Karpas-422 (cell line): ENCODE data around the gene DPP6. TPM values are rescaled to one million over a fixed set of nuclear protein-coding genes. Genes with fewer than 3 reads are reported as not detected.
"Not testable (repeated sequence)": the region's sequence is repeated elsewhere in the genome, so short reads cannot be mapped to it uniquely, and the experiment has no call there.

Source experiments
- DNase-seq: peaks from one replicate; pipeline ENCODE4 v3.0.0-alpha.2; 2015
- H2AFZ ChIP-seq: fragments of 200-600 bp; sonication (generic); 2 replicates; pipeline ENCODE4 v1.6.1; 2014; ENCODE audit warnings: antibody characterized with exemption, low read length, mixed read lengths
- H3K27ac ChIP-seq: fragments of 200-600 bp; sonication (generic); 2 replicates; pipeline ENCODE4 v1.5.1; 2014; ENCODE audit warnings: mild to moderate bottlenecking, low read length, moderate library complexity
- H3K27me3 ChIP-seq: fragments of 200-600 bp; sonication (generic); 2 replicates; pipeline ENCODE4 v1.6.1; 2014; ENCODE audit warnings: low read length, mixed read lengths
- H3K36me3 ChIP-seq: fragments of 200-600 bp; sonication (generic); 2 replicates; pipeline ENCODE4 v1.6.1; 2014; ENCODE audit warnings: low read length, mixed read lengths; ENCODE audit not compliant: insufficient read depth
- H3K4me1 ChIP-seq: fragments of 200-600 bp; sonication (generic); 2 replicates; pipeline ENCODE4 v1.6.1; 2014; ENCODE audit warnings: mild to moderate bottlenecking, low read length, mixed read lengths
- H3K4me2 ChIP-seq: fragments of 200-600 bp; sonication (generic); 2 replicates; pipeline ENCODE4 v1.6.1; 2014; ENCODE audit warnings: low read length, low read depth, mild to moderate bottlenecking; ENCODE audit not compliant: poor library complexity, severe bottlenecking
- H3K4me3 ChIP-seq: fragments of 200-600 bp; sonication (generic); 2 replicates; pipeline ENCODE4 v1.5.1; 2014; ENCODE audit warnings: mild to moderate bottlenecking, antibody characterized with exemption, low read length, mixed read lengths
- H3K79me2 ChIP-seq: fragments of 200-600 bp; sonication (generic); 2 replicates; pipeline ENCODE4 v1.6.1; 2014; ENCODE audit warnings: mild to moderate bottlenecking, low read length, mixed read lengths
- H3K9ac ChIP-seq: fragments of 200-600 bp; sonication (generic); 2 replicates; pipeline ENCODE4 v1.6.0; 2014; ENCODE audit warnings: low read length
- H3K9me2 ChIP-seq: fragments of 200-600 bp; sonication (generic), shearing (Covaris generic); replicated peaks from 2 replicates; pipeline ENCODE4 v1.6.0; 2014; ENCODE audit warnings: mild to moderate bottlenecking, low read length, moderate library complexity; ENCODE audit not compliant: insufficient read depth
- H3K9me3 ChIP-seq: fragments of 300-700, 200-600 bp; sonication (generic); 2 replicates; pipeline ENCODE4 v1.6.1; 2014; ENCODE audit warnings: low read length, mixed read lengths
- H4K20me1 ChIP-seq: fragments of 200-600 bp; sonication (generic); 2 replicates; pipeline ENCODE4 v1.6.1; 2014; ENCODE audit warnings: mild to moderate bottlenecking, antibody characterized with exemption, low read length, low read depth; ENCODE audit not compliant: insufficient read depth
- total RNA-seq: library from RNA; depleted of rRNA; stranded (reverse); fragments of >200 nt; shearing (Covaris generic); gene quantifications from 2 replicates; pipeline ENCODE4 v1.2.3, GENCODE V29; 2014; ENCODE audit warnings: low replicate concordance

Gene DPP6
- total RNA-seq, 1 experiment from 2014 or later = not detected

- peak overlapping the region; percentile 94 for H2AFZ ChIP-seq
- peaks cover 15% of the 10 kb centered on the region for H3K9me3 ChIP-seq
- no peaks in the 10 kb centered on the region for H4K20me1 ChIP-seq
- peak overlapping the region; percentile 84 for H3K4me2 ChIP-seq
- no peaks in the 10 kb centered on the region for H3K9me2 ChIP-seq
- H3K9ac ChIP-seq = peak overlapping the region; percentile 78
- no peaks in the 10 kb centered on the region for H3K27me3 ChIP-seq
- no peaks in the 10 kb centered on the region for H3K79me2 ChIP-seq
- H3K4me1 ChIP-seq = peaks cover 13% of the 10 kb centered on the region
- peaks cover 6% of the 10 kb centered on the region; the same call in 1 of the 2 replicates for H3K36me3 ChIP-seq
- H3K4me3 ChIP-seq = peak overlapping the region; percentile 80
- peak; percentile 53 for DNase-seq
- peak overlapping the region; percentile 61; the same call in 1 of the 2 replicates for H3K27ac ChIP-seq
These were observed 877.0 kb downstream of the DPP6 start for GRCh38 chr7:154929006-154929726.

DNA sequence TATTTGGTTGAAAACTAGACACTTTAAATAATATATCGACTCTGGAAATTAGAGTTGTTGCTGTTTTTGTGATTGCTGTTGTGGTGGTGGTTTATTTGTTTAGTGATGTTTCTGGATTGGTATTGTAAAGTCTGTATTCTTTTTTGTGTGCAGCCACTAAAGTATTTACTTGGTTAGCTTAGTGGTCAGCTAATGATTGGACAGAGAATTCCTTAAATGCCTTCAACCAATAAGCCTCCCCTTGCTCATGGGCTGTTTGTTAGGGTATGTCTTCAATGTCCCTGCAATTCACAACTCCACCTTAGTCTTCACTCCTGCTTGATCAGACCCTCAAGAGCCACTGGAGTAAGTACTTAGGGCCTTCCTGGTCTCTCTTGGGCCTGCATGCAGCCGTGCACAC lies 879.7 kb downstream of the DPP6 start:
- DNase-seq = no peak
- Histone ChIP-seq H3K4me3 (no peak overlapping the region), H3K4me1 (peaks cover 17% of the 10 kb centered on the region), H3K9ac (no peak overlapping the region), H3K4me2 (no peak overlapping the region), H4K20me1 (no peaks in the 10 kb centered on the region), H3K79me2 (no peaks in the 10 kb centered on the region), H3K36me3 (peaks cover 6% of the 10 kb centered on the region; the same call in 1 of the 2 replicates), H2AFZ (no peak overlapping the region), H3K9me2 (no peaks in the 10 kb centered on the region), H3K9me3 (peaks cover 21% of the 10 kb centered on the region), H3K27ac (no peak overlapping the region), H3K27me3 (no peaks in the 10 kb centered on the region)

DNA sequence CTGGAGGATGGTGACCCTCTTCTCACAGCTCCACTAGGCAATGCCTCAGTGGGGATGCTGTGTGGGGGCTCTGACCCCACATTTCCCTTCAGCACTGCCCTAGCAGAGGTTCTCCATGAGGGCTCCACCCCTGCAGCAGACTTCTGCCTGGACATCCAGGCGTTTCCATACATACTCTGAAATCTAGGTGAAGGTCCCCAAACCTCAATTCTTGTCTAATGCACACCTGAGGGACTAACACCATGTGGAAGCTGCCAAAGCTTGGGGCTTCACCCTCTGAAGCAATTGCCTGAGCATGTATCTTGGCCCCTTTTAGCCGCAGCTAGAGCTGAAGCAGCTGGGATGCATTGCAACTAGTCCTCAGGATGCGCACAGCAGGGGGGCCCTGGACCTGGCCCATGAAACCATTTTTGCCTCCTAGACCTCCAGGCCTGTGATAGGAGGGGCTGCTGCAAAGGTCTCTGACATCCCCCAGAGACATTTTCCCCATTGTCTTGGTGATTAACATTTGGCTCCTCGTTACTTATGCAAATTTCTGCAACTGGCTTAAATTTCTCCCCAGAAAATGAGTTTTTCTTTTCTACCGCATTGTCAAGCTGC lies 882.3 kb downstream of the DPP6 start:
- not testable (repeated sequence) for H3K4me1 ChIP-seq, H3K4me2 ChIP-seq, H3K4me3 ChIP-seq, H2AFZ ChIP-seq, H4K20me1 ChIP-seq, H3K27ac ChIP-seq, DNase-seq, H3K36me3 ChIP-seq, H3K27me3 ChIP-seq, H3K79me2 ChIP-seq, H3K9me2 ChIP-seq, H3K9ac ChIP-seq
- H3K9me3 ChIP-seq = peaks cover 21% of the 10 kb centered on the region

DNA sequence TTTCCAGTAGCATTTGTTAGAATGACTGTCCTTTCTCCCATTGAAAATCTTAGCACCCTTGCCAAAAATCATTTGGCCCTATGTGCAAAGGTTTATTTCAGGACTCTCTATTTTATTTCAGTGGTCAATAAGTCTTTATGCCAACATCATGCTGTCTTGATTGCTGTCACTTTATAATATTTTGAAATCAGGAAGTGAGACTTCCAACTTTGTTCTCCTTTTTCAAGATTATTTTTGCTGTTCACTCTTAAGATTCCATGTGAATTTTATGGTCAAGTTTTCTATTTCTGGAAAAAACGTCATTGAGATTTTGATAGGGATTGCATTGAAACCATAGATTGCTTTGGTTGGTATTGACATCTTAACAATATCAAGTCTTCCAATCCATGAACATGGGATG lies 885.6 kb downstream of the DPP6 start:
- no peak overlapping the region for H3K4me3 ChIP-seq
- no peak overlapping the region for H3K27ac ChIP-seq
- no peak for DNase-seq
- H3K79me2 ChIP-seq = no peaks in the 10 kb centered on the region
- no peak overlapping the region for H3K9ac ChIP-seq
- peaks cover 19% of the 10 kb centered on the region for H3K9me3 ChIP-seq
- H3K27me3 ChIP-seq = no peaks in the 10 kb centered on the region
- H3K9me2 ChIP-seq = no peaks in the 10 kb centered on the region
- no peaks in the 10 kb centered on the region for H4K20me1 ChIP-seq
- H2AFZ ChIP-seq = no peak overlapping the region
- H3K4me2 ChIP-seq = no peak overlapping the region
- peaks cover 4% of the 10 kb centered on the region; the same call in 1 of the 2 replicates for H3K4me1 ChIP-seq
- H3K36me3 ChIP-seq = peaks cover 3% of the 10 kb centered on the region; the same call in 1 of the 2 replicates

DNA sequence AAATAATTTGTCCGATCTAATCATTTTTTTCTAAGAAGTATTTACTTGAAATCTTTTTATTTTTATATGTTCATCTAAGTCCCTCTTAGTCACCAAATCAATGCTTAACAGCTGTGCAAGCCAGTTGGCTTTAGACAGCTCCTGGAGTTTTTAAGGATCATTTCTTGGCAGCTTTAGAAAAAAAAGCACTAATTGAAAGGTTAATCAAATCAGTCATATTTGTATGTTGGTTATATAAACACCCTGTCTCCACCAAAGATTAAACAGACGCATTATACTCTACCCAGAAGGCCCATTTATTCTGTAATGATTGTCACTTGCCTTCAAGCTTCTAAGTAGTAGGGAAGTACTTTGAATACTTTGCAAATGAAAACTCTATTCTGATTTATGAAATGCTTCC lies 890.5 kb downstream of the DPP6 start:
- H3K4me1 ChIP-seq = no peaks in the 10 kb centered on the region
- H3K36me3 ChIP-seq = peaks cover 29% of the 10 kb centered on the region; the same call in 1 of the 2 replicates
- no peak for DNase-seq
- H2AFZ ChIP-seq = no peak overlapping the region
- H3K9me2 ChIP-seq = no peaks in the 10 kb centered on the region
- H3K4me2 ChIP-seq = no peak overlapping the region
- H3K79me2 ChIP-seq = no peaks in the 10 kb centered on the region
- H4K20me1 ChIP-seq = no peaks in the 10 kb centered on the region
- H3K27ac ChIP-seq = no peak overlapping the region
- no peak overlapping the region for H3K9ac ChIP-seq
- H3K4me3 ChIP-seq = no peak overlapping the region
- H3K9me3 ChIP-seq = no peaks in the 10 kb centered on the region
- no peaks in the 10 kb centered on the region for H3K27me3 ChIP-seq
